ENCODE results near the gene GATB.

GATB gene

GRCh38 chr4:151729731-151730559 is 30.9 kb downstream of the GATB start:
- ChIA-PET CTCF (interaction anchor here (1.0 to 1.8 kb wide), 4 partner anchors 9 to 640 kb away, joined by 3 to 4 read pairs (median 4); partner anchors contain the start of gene GATB), POLR2A (no interaction called here)
- H3K4me3 ChIP-seq (ENCODE audit: low read depth, low read length): no peak overlapping the region
- no peak for TF ChIP-seq CTCF (IDR thresholded peaks at IDR 0.05; ENCODE audit: insufficient read depth, low read length, missing control alignments)
- DNase-seq (ENCODE audit: low read depth, low spot score): no peak

- no peak for DNase-seq (ENCODE audit: low read depth, low spot score)
- TF ChIP-seq CTCF (IDR thresholded peaks at IDR 0.05; ENCODE audit: insufficient read depth, low read length, missing control alignments): no peak
- ChIA-PET POLR2A (no interaction called here), CTCF (interaction anchor here (1.0 to 1.4 kb wide), 2 partner anchors 33 to 642 kb away, joined by 3 read pairs; partner anchors contain the start of gene GATB)
- no peak overlapping the region for H3K4me3 ChIP-seq (ENCODE audit: low read depth, low read length)
These were observed 32.1 kb downstream of the GATB start for GRCh38 chr4:151728679-151729078.

- ChIA-PET CTCF (interaction anchor here (1.2 to 1.4 kb wide), 2 partner anchors 15 to 33 kb away, joined by 3 to 5 read pairs; partner anchors contain the start of gene GATB), POLR2A (no interaction called here)
- no peak overlapping the region for H3K4me3 ChIP-seq (ENCODE audit: low read depth, low read length)
- no peak for DNase-seq (ENCODE audit: low read depth, low spot score)
- no peak for TF ChIP-seq CTCF (IDR thresholded peaks at IDR 0.05; ENCODE audit: insufficient read depth, low read length, missing control alignments)
These were observed 32.8 kb downstream of the GATB start for GRCh38 chr4:151728006-151728405.

GRCh38 chr4:151727365-151727764 is 33.4 kb downstream of the GATB start:
- POLR2A ChIA-PET: no interaction called here
- DNase-seq (ENCODE audit: low read depth, low spot score): no peak
- no peak for TF ChIP-seq CTCF (IDR thresholded peaks at IDR 0.05; ENCODE audit: insufficient read depth, low read length, missing control alignments)
- no peak overlapping the region for H3K4me3 ChIP-seq (ENCODE audit: low read depth, low read length)
- CTCF ChIA-PET: interaction anchor here (1.2 kb wide), 1 partner anchor 16 kb away, joined by 5 read pairs; no protein-coding TSS in a partner anchor

GRCh38 chr4:151725087-151725486 is 35.7 kb downstream of the GATB start:
- POLR2A ChIA-PET: no interaction called here
- CTCF ChIA-PET: no interaction called here

More at GRCh38 chr4:151725087-151725486, 35.7 kb downstream of the GATB start:
- TF ChIP-seq CTCF (IDR thresholded peaks at IDR 0.05; ENCODE audit: insufficient read depth, low read length, missing control alignments): no peak
- DNase-seq (ENCODE audit: low read depth, low spot score): no peak
- no peak overlapping the region for H3K4me3 ChIP-seq (ENCODE audit: low read depth, low read length)

All from AG04449 (cell line).